Skin of body (tissue), 2 donors: ENCODE measurements around the gene ANAPC15. TPM values are rescaled to one million over a fixed set of nuclear protein-coding genes. Genes with fewer than 3 reads are reported as not detected.

Source experiments
- DNase-seq: peaks from one replicate; lab custom pipeline; 2025; lab: John Stamatoyannopoulos, UW
- total RNA-seq: library from RNA; depleted of rRNA; stranded (reverse); fragments of >200 nt; gene quantifications from one replicate; pipeline ENCODE4 v1.2.3, GENCODE V29; 2014

Gene ANAPC15
- total RNA-seq, 1 donor from 2014 or later, result 9.7 TPM

- no peak for DNase-seq
Measured at GRCh38 chr11:72085621-72086351, 26.7 kb downstream of the ANAPC15 start.

- no peak for DNase-seq
Measured at GRCh38 chr11:72084965-72085364, 27.5 kb downstream of the ANAPC15 start.

GRCh38 chr11:72084076-72084475 lies 28.4 kb downstream of the ANAPC15 start:
- no peak for DNase-seq

GRCh38 chr11:72083414-72083813 lies 29.1 kb downstream of the ANAPC15 start:
- DNase-seq, result no peak

- DNase-seq, result no peak
Measured at GRCh38 chr11:72081821-72082453, 30.6 kb downstream of the ANAPC15 start.

- no peak for DNase-seq
Measured at GRCh38 chr11:72081184-72081644, 31.3 kb downstream of the ANAPC15 start.

- DNase-seq, result peak; percentile 100
Measured at GRCh38 chr11:72080326-72081183, 31.9 kb downstream of the ANAPC15 start, which contains the start of the genes LRRC51 and NUMA1. Gene LRRC51 (plus strand): TSS chr11:72080850. CDS start chr11:72089084, 8,234 bp downstream. Gene NUMA1 (minus strand): TSS chr11:72080542. CDS start chr11:72035943, 44,599 bp downstream.

GRCh38 chr11:72079819-72080325 lies 32.6 kb downstream of the ANAPC15 start:
- DNase-seq, result peak; percentile 30

- no peak for DNase-seq
Measured at GRCh38 chr11:72078477-72078876, 34.0 kb downstream of the ANAPC15 start.

GRCh38 chr11:72075756-72076155 lies 36.7 kb downstream of the ANAPC15 start:
- no peak for DNase-seq

- no peak for DNase-seq
Measured at GRCh38 chr11:72075109-72075508, 37.4 kb downstream of the ANAPC15 start.

GRCh38 chr11:72072348-72072747 lies 40.1 kb downstream of the ANAPC15 start:
- DNase-seq, result no peak

GRCh38 chr11:72070491-72070890 lies 42.0 kb downstream of the ANAPC15 start:
- DNase-seq, result no peak

GRCh38 chr11:72069787-72070251 lies 42.7 kb downstream of the ANAPC15 start:
- no peak for DNase-seq

GRCh38 chr11:72069200-72069599 lies 43.3 kb downstream of the ANAPC15 start:
- no peak for DNase-seq

GRCh38 chr11:72067676-72068075 lies 44.8 kb downstream of the ANAPC15 start:
- DNase-seq, result no peak

- DNase-seq, result no peak
Measured at GRCh38 chr11:72067266-72067665, 45.2 kb downstream of the ANAPC15 start.

- no peak for DNase-seq
Measured at GRCh38 chr11:72066855-72067254, 45.6 kb downstream of the ANAPC15 start.

- no peak for DNase-seq
Measured at GRCh38 chr11:72061739-72062396, 50.6 kb downstream of the ANAPC15 start.
